GM18505 (cell line): Measurements from ENCODE around the gene COX7A2L.

ENCODE experiments used
- ATAC-seq: cut with Tn5 transposase; IDR thresholded peaks from one replicate; pipeline ENCODE4 v1.9.1; 2021; ENCODE audit not compliant: unreplicated experiment
- POLR2A ChIP-seq: IDR thresholded peaks from 4 replicates; pipeline ENCODE4 v1.6.1; 2011; ENCODE audit warnings: borderline replicate concordance; ENCODE audit not compliant: insufficient read depth, insufficient read length; ENCODE audit errors: extremely low read depth

Gene COX7A2L

DNA sequence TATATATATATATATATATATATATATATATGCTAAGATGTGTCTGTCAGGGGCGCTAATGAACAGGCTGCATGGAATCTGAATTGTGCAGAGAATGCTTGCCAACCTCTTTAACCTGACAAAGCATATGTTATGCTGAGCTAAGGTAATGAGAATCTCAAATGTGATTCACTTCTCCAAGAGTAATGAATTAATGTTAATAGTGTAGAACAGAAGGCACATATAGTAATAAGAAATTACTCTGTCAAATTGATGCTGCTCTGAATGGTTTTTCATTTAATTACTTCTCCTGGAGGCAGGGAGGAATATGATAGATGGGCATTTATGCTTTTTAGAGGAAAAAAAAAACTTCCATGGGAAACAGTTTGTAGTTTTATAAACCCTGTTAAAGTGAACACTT is 35.4 kb downstream of the COX7A2L start:
- TF ChIP-seq POLR2A, result no peak
- no peak for ATAC-seq

DNA sequence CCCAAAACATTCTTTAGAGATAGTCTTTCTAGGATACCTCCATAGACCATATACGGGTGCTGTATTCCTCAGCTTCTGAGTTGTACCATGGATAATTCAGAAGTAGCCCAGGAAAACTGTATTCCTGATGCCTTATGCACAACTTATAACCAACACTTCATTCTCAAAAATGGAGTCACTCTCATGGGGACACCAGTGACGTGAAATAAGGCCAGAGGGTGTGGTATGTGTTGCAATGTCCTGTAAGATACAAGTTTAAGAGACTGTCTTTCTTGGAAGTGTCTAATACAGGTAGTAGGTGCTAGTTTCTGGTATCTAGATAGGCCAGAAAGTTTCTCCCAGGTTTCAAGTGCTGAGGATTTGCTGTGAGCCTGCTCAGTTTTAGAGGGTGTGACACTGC is 36.1 kb downstream of the COX7A2L start:
- no peak for TF ChIP-seq POLR2A
- no peak for ATAC-seq

DNA sequence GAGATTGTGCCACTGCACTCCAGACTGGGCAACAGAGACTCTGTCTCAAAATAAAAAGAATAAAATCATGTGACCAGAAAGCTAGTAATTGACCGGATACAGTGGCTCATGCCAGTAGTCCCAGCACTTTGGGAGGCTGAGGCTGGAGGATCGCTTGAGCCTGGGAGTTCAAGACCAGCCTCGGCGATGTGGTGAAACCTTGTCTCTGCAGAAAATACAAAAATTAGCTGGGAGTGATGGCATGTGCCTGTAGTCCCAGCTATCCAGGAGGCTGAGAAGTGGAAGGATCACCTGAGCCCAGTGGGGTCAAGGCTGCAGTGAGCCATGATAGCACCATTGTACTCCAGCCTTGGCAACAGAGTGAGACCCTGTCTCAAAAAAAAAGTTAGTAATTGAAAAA is 36.8 kb downstream of the COX7A2L start:
- TF ChIP-seq POLR2A, result no peak
- ATAC-seq, result no peak

- ATAC-seq, result no peak
- no peak for TF ChIP-seq POLR2A
Observed at GRCh38 chr2:42321452-42322064, 39.5 kb downstream of the COX7A2L start.

DNA sequence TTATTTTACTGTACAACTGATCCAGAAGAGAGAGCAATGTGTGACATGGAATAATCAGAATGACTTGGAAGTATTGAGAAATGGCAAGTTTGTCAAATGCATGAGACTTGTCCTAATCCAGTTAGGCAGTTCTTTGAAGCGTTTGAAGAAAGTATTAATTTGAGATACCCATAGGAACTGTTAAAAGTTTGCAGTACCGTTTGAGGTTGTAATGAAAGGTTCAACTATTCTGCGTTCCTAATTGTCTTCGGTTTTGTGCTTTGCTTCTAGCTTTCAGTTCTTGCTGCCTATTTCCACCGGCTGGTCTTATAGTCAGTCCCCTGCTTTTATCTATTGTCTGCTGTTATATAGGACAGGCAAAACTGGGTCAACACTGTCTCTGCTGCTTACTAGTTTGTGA is 41.8 kb downstream of the COX7A2L start:
- no peak for TF ChIP-seq POLR2A
- ATAC-seq, result no peak

GRCh38 chr2:42317945-42318344 is 43.1 kb downstream of the COX7A2L start:
- TF ChIP-seq POLR2A, result no peak
- no peak for ATAC-seq

DNA sequence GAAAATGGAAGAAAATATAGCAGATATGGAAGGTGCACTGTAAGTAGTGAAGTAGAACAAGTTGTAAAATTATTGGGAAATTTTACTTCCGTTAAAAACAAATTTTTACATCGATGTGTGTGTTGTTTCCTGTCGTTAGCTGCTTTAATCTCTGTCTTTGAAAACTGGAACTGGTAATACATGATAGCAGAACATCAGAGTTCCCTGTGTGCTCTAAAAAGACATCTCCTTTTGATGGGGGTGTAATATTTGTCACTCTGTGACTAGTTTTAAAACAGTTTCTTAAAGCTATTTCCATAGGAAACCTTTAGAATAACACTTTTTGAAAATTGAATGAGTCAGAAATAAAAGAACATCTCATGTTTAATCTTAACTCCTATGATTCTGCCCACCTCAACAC is 43.5 kb downstream of the COX7A2L start:
- TF ChIP-seq POLR2A, result no peak
- no peak for ATAC-seq

- no peak for TF ChIP-seq POLR2A
- ATAC-seq, result no peak
Observed at GRCh38 chr2:42316910-42317309, 44.1 kb downstream of the COX7A2L start.

DNA sequence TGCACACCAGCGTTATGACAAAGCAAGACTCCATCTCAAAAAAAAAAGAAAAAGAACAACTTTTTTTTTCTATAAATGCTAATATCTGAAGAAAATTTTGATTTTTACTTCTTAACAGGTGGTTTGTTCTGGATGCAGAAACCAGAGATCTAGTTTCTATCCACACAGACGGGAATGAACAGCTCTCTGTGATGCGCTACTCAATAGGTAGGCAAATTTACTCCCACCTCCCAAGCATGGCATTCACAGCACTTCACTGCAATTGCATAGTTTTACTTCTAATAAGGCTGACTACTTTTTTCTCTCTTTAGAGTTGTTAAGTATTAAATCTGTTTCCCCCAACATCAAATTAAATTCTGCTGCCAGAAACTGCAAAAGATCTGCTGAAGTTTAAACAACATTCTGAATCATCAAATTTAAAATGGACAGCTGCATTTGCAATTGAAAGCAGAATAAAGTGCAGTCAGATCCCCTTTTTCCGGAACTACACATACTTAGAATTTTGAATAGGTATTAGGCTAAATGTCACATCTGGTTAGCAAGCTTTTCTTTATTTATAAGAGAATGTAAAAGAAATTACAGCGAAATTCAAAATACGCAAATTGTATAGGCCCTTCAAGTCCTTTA is 45.1 kb downstream of the COX7A2L start:
- TF ChIP-seq POLR2A, result no peak
- ATAC-seq, result no peak

DNA sequence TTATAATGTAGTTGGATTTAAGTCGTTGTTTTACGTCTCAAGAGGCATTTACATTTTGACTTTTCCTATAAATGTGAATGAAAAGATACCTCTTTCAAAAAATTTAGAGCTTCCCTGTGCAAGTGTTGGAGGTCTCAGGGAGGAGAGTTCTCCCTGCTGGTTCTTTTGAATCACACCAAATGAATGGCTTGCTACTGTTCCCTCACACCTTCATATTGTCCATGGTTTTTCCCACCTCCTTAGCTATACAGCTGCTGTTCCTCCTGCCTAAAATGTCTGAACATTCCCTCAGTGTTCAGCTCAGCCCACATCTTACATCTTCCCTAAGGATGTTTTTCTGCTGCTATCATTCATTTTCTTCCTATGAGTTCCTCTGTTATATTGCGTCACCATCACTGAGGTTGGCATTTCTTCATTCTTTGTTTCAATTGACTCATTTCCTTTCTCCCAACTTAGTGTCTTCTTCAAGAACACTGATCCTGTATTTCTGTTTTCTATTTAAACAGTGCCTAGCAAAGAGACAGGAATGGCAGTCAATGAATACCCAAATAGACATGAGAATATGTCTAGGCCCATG is 46.0 kb downstream of the COX7A2L start:
- no peak for ATAC-seq
- no peak for TF ChIP-seq POLR2A

DNA sequence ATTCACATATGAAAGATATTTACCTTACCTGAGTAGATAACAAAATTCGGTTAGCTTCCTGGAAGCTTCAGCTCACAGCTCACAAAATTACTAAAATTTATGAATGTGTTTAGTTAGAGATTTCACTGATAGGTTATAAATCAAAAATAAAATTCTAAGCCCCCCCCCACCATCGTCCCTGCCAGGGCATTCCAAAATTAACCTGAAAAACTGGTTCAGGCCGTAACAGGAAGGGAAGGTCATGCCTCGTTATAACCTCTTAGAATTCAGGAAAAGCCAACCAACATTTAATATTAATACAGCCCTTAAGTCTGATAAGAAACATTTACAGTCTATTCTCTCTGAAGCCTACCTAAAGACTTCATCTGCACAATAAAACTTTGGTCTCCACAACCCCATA is 48.9 kb downstream of the COX7A2L start:
- no peak for ATAC-seq

DNA sequence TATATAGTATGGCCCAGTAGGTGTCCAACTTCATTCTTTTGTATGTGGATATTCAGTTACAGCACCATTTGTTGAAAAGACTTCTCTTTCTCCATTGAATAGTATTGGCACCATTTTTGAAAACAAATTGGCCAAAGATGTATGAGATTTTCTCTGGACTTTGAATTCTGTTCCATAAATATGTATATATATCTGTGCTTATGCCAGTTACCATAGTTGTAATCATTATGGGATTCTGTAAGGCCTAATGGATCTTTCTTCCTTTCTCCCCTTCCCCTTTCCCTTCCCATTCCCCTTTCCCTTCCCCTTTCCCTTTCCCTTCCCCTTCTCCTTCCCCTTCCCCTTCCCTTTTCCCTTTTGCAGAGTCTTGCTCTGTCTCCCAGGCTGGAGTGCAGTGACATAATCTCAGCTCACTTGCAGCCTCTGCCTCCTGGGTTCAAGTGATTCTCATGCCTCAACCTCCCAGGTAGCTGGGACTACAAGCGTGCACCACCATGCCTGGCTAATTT is 51.0 kb downstream of the COX7A2L start:
- ATAC-seq, result no peak
- TF ChIP-seq POLR2A, result no peak

More for the DNA sequence above, 48.9 kb downstream of the COX7A2L start:
- no peak for TF ChIP-seq POLR2A

- ATAC-seq, result no peak
- no peak for TF ChIP-seq POLR2A
Observed at GRCh38 chr2:42309366-42309765, 51.7 kb downstream of the COX7A2L start.

DNA sequence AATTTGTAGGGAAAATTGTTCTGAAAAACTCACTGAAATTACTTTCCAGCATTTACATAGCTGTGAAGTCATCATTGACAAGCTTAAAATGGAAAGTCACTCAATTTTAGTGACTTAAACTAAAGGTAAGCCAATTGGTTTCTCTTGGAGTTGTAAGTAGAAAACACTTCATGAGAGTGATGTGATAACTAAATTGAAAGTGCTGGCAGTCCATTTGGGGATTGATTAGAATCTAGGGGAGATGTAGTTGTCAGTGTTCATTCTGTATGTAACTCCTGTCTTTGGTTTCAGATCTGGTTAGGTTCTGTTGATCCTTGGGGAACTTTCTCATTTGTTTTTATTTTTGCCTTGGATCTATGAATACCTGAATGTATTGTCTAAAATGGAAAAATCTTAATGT is 53.8 kb downstream of the COX7A2L start:
- no peak for TF ChIP-seq POLR2A
- ATAC-seq, result no peak
